ENCODE results near the gene SARM1. TPM values are rescaled to one million over a fixed set of nuclear protein-coding genes. Genes with fewer than 3 reads are reported as not detected.

Gene SARM1
- polyA plus RNA-seq, 1 donor (not counting 4 experiments of a cell fraction or from before 2014, with no cell fraction given): 0.90 TPM

GRCh38 chr17:28425206-28425605, 53.7 kb downstream of the SARM1 start:
- Histone ChIP-seq H3K9me1 (ENCODE audit: control insufficient read depth, extremely low read depth, insufficient read depth, low read length) (no peaks in the 10 kb centered on the region), H3K36me3 (ENCODE audit: control insufficient read depth in 2 of 2, extremely low read depth in 1 of 2, insufficient read depth in 2 of 2, low read length in 2 of 2) (no peaks in the 10 kb centered on the region), H3K4me2 (ENCODE audit: control insufficient read depth, extremely low read depth, insufficient read depth, low read depth, low read length) (no peak overlapping the region), H3K9ac (ENCODE audit: control insufficient read depth, extremely low read depth, insufficient read depth, low read length) (no peak overlapping the region), H4K20me1 (ENCODE audit: control insufficient read depth, extremely low read depth, insufficient read depth, low read length) (no peaks in the 10 kb centered on the region), H2AFZ (ENCODE audit: control insufficient read depth, low read length) (no peak overlapping the region), H3K9me3 (ENCODE audit: control insufficient read depth, low read depth, low read length) (no peaks in the 10 kb centered on the region), H3K4me3 (ENCODE audit: control insufficient read depth in 2 of 3, extremely low read depth in 1 of 3, insufficient read depth in 2 of 3, low read depth in 1 of 3, low read length in 3 of 3) (no peak overlapping the region), H3K27ac (ENCODE audit: control insufficient read depth, insufficient read depth, low read length) (no peak overlapping the region), H3K4me1 (ENCODE audit: control insufficient read depth, extremely low read depth, insufficient read depth, low read length) (no peaks in the 10 kb centered on the region), H3K79me2 (ENCODE audit: control insufficient read depth, insufficient read depth, low read length) (no peaks in the 10 kb centered on the region), H3K27me3 (ENCODE audit: control insufficient read depth, extremely low read depth, insufficient read depth, low read length) (no peaks in the 10 kb centered on the region)
- no peak for DNase-seq (ENCODE audit: low read depth, low spot score)
- FAIRE-seq: no peak
- TF ChIP-seq EZH2 (IDR thresholded peaks at IDR 0.05; ENCODE audit: low read length) (no peak), CTCF (optimal IDR thresholded peaks at IDR 0.05 in 1 of 3, IDR thresholded peaks at IDR 0.05 in 1 of 3, conservative IDR thresholded peaks at IDR 0.05 in 1 of 3; ENCODE audit: extremely low read depth in 1 of 3, insufficient read depth in 2 of 3, low read length in 3 of 3) (no peak)
- dilution Hi-C loops (cut with MboI; ENCODE audit: extremely low pct_ligation_motif_present, low sequenced_read_pairs): no loop called here

GRCh38 chr17:28426081-28426519, 54.6 kb downstream of the SARM1 start:
- Histone ChIP-seq H3K9me3 (ENCODE audit: control insufficient read depth, low read depth, low read length) (no peaks in the 10 kb centered on the region), H4K20me1 (ENCODE audit: control insufficient read depth, extremely low read depth, insufficient read depth, low read length) (no peaks in the 10 kb centered on the region), H3K4me1 (ENCODE audit: control insufficient read depth, extremely low read depth, insufficient read depth, low read length) (no peaks in the 10 kb centered on the region), H3K9me1 (ENCODE audit: control insufficient read depth, extremely low read depth, insufficient read depth, low read length) (no peaks in the 10 kb centered on the region), H3K4me2 (ENCODE audit: control insufficient read depth, extremely low read depth, insufficient read depth, low read depth, low read length) (no peak overlapping the region), H3K4me3 (ENCODE audit: control insufficient read depth in 2 of 3, extremely low read depth in 1 of 3, insufficient read depth in 2 of 3, low read depth in 1 of 3, low read length in 3 of 3) (no peak overlapping the region), H3K27ac (ENCODE audit: control insufficient read depth, insufficient read depth, low read length) (no peak overlapping the region), H3K79me2 (ENCODE audit: control insufficient read depth, insufficient read depth, low read length) (no peaks in the 10 kb centered on the region), H2AFZ (ENCODE audit: control insufficient read depth, low read length) (no peak overlapping the region), H3K9ac (ENCODE audit: control insufficient read depth, extremely low read depth, insufficient read depth, low read length) (no peak overlapping the region), H3K27me3 (ENCODE audit: control insufficient read depth, extremely low read depth, insufficient read depth, low read length) (no peaks in the 10 kb centered on the region), H3K36me3 (ENCODE audit: control insufficient read depth in 2 of 2, extremely low read depth in 1 of 2, insufficient read depth in 2 of 2, low read length in 2 of 2) (no peaks in the 10 kb centered on the region)
- dilution Hi-C loops (cut with MboI; ENCODE audit: extremely low pct_ligation_motif_present, low sequenced_read_pairs): no loop called here
- TF ChIP-seq CTCF (optimal IDR thresholded peaks at IDR 0.05 in 1 of 3, IDR thresholded peaks at IDR 0.05 in 1 of 3, conservative IDR thresholded peaks at IDR 0.05 in 1 of 3; ENCODE audit: extremely low read depth in 1 of 3, insufficient read depth in 2 of 3, low read length in 3 of 3) (peak; percentile 29 to 55 (median 52)), EZH2 (IDR thresholded peaks at IDR 0.05; ENCODE audit: low read length) (no peak)
- FAIRE-seq (no peak), DNase-seq (ENCODE audit: low read depth, low spot score) (no peak)

Data from keratinocyte (primary cell).